Activated T-cell treated with anti-CD3 and anti-CD28 coated beads for 48 hours (primary cell): Measurements from ENCODE around the gene SYNPO2.
A peak's percentile ranks its signal among the peaks of the same experiment; 100 is the strongest.
"Not testable (repeated sequence)": the region's sequence is repeated elsewhere in the genome, so short reads cannot be mapped to it uniquely, and the experiment has no call there.

Experiments
- DNase-seq: peaks from one replicate; pipeline ENCODE4 v3.0.0-alpha.2; 2020; ENCODE audit warnings: low read depth

The SYNPO2 gene

DNA sequence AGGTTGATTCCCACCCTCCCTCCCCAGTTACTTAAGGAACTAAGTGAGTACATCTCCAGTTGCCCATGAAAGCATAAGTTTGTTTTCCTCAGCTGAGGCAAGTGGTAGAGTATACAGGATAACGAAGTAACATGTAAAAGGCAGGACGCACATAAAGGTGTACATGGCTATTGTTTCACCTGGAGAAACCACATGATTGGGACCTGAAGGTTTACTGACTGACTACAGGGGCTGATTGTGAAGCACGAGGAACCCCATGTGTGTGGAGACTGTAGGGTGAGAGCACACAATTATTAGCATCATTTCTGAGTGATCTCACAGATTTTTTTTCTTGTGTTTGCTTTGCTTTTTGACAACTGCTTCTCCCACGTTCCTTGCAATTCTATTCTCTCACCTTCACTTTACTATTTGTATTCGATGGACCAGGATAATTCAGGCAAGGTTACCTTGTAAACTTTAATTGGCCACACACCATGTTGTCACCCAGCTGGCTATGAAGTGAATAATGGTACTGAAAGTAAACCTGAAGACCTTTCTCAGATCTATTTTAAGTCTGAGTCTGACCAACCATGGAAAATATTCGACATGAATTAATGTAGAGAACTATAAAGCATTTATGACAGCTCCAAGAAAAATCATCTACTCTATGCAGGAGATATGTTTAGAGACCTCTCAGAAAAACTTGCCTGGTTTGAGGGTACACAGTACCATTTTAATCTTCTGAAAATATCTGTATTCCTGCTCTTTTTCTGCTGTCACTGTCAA, 144.4 kb downstream of the SYNPO2 start:
- no peak for DNase-seq

DNA sequence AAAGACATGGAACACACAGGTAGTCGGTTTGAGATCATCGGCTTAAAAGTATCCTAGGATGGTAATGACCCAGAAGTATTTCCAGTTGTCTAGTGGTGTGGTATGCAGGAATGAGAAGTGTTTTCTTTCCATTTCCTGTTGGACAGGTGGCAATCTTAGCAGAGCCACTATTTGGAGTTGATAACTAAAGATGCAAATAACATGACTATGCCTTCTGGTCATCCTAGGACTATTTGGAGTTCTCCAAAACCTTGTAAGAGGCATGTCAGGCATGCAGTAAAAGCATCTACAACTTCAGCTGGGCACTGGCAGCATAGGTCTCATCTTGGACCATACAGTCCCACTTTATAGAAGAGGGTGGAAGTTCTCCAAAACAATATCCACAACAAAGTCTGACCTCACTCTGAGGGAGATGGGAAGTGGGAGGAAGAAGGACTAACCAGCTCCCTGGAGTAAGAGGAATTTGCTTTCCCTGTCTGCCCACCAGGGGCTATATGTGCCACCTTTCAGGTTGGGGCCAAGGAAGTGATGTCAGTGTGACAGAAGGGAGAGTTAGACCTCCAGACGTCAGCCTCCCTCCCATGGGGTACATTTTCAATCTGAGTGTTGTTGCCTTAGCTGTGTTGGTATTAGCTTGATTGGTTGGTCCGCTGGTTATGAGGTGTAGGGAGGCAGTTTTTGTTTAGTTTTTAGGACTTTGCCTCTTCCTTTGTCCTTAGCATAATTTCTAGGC, 145.8 kb downstream of the SYNPO2 start:
- no peak for DNase-seq

DNA sequence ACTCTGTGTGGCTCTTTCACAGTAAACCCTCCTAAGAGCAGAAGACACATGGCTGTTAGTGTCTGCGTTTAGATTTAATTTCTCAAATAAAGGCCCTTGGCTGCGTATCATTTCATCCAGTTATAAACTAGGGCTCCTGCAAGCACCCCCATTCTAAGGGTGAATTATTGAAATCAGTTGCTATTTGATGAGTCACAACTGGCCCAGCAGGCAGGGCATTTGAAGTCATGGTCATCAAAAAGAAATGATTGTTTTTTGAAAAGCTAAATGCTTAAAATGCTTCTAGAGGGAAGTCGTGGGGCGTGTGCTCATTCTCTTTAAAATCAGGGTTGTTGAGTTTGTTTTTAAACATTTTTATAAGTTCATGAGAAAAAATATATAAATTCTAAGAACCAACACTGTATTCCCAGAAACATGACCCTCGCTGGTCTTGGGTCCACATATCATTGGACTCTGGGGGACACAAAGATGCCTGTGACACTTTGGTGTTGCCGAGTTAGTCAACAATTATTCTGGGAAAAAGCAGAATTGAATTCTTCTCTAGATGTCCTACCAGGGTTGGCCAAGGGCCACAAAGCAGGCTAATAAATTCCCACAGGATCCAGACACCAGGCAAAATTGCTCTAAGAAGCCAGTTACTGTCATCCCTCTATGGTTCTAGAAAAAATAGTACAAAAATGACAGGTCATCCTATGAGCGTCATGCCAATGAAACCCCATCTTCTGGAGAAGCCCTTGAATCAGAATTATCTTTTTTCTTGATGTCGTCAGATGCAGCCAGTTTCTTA, 147.5 kb downstream of the SYNPO2 start:
- DNase-seq: no peak

DNA sequence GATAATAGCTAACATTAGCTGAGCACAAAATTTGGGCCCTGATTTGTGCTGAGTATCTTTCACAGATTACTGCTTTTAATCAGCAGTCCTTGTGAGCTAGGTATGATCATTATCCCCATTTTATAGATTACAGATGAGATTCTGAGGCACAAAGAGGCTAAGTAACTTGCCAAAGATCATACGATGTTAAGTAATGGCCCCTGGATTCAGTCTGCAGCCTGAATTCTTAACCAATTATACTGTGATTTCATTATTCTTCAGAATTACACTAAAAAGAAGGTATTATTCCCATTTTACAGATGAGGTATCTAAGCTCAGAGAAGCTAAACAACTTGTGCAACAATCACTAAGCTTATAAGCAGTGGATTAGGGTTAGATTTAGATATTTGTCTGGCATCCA, 149.1 kb downstream of the SYNPO2 start:
- no peak for DNase-seq

DNA sequence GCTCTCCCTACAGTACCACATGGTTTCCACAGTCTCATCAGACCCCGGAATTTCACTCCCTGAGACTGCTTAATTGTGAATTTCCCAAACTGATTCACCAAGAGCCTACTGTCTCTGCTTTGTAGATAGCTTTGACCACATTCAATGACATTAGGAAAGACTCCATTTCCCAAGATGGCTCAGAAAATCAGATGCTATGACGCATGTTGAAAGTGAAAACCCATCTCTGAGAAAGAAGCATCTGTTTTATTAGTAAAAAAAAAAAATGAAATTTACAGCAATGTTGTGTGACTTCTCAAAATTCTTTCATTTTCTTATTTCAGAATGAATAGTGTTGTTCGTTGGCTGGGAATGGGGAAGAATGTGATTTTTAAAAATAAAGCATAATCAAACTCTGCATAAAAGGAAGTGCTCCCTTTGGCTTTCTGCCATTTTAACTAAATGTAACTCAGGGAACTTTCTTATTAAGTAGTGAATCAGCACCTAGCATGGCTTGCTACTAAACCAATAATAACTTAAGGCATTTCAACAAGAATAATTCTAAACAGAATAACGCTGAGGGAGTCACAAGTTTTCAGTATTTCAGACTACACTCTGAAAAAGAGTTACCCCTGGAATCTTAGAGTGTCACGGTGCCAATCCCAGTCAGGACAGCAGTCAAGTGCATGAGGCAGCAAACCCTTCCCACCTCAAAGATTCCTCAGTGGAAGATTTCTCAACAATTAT, 149.6 kb downstream of the SYNPO2 start:
- DNase-seq: no peak

DNA sequence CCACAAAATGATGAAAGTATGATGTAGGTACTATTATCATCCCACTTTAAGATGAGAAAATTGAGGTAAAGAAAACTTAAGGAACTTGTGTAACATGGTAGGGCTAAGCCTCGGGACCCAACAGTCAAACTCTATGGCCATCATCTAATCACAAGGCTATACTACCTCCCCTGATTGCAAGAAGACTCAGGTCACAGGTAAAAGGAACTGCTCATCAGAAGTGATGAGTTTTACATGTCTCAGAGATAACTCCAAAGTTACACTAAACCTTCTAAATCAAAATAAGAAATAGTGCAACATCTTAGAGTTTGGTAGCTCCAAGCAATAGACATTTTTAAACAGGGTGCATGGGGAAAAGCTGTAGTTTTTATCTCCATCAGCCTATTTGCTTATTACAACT, 150.5 kb downstream of the SYNPO2 start:
- DNase-seq: no peak

DNA sequence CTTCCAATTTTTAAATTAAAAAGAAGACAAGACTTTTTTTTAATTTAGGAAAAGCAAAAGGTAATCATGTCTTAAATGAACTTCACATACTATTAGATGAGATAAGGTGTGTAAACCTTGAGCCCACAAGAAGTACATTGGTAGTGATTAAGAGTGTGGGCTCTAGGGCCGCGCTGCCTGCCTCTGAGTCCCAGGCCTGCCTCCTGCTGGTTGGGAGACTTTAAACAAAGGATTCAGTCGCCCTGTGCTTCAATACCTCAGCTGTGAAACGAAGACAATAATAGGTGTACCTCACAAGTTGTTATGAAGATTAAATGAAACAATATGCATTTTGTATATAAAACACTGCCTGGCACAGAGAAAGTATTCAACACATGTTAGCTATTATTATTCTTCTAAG, 151.1 kb downstream of the SYNPO2 start:
- no peak for DNase-seq

DNA sequence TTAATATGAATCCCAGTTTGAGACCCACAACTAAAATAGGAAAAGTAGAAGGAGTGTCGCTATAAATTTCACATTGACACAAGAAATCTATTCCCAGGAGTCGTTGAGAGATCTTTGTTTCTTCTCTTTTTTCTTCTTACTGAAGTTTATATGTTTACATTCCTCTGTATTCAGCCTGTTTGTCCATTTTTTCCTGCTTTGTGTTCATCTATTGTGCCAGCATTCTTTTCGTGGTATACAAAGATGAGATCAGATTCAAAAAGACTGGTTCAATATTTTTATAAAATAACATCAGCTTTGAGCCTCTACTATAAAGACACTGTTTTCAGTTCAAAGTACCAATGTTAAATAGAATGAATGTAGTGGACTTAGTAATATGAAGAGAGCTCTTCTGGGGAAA, 151.6 kb downstream of the SYNPO2 start:
- no peak for DNase-seq

DNA sequence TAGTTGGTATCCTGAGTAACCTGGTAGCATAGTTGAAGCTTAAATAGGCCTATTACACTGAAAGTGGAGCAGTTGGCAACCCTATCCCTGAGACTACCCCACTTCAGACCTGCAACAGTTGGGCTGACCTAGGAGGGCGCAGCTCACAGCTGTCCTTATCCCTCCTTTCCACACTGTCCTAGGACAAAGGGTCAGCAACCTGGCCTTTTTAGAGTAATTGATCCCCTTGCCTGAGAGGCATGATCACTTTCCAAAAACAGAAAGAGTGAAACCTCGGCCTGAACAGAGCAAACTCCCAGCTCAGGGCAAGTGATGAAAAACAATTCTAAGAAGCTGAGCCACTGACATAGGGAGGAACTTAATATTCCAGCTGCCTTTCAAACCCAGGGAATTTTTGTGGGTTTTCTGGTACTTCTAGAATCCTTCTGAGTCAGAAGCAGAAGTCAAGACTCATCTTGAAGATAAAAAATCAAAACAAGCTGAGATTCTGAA, 152.1 kb downstream of the SYNPO2 start:
- DNase-seq: no peak

DNA sequence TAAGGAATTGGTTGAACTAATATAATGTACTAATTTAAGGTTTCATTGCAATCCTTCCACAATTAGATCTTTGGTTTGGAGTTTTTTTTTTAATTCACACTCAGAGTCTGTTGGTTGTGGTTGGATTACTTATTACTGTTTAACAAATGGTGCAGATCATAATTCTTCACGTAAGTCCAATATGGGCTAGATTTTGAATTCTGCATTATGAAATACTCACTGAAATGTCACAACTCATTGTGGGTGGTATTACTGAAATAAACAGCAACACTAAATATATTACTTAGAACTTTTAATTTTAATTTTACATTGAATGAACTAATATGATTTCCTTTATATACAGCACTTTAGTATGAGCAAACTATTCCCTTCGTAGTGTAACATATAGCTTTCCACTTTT, 152.7 kb downstream of the SYNPO2 start:
- no peak for DNase-seq

DNA sequence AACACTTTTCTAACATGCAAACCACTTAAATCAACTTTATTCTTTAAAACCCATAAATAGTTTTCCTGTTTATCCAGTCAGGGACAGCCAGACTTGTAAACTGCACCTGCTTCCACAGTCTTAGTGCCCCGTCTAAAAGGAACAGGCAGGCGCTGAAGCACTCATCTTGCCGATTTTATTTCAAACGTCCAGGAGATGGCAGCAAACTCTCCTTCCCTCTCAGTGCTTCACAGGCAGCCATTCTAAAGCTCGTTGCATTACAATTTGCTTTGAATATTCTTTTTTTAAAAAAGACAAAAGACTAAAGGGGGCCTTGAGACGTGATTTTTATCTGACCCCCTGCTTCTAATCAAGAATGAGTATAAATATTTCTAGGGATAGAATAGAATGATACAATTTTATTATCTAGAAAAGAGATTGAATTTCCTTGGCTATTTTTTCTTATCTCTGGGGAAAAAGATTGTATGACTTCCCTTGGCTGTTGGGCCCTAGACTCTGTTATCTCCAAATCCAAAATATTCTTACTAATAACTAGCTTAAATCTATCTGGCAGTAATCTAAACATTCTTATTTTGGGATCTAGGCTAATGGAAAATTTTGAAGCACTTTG, 153.4 kb downstream of the SYNPO2 start:
- peak; percentile 6 for DNase-seq

DNA sequence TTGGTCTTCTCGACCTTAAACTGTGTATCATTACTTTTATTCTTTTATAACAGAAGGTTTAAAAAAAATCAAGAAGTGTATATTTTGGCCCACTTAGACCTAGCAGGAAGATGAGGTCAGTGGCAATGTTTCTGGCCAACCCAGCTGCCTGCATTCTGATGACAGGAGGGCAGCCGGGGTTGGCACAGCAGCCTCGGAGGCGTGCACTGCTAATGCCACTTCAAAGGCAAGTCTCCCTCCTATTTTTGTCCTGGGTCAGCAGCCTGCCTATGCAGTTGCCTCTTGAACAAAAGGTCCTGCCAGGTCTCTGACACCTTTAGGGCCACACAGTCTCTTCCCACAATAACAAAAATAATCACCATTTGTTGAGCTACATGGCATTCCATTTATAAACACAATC, 157.6 kb downstream of the SYNPO2 start:
- DNase-seq: no peak

DNA sequence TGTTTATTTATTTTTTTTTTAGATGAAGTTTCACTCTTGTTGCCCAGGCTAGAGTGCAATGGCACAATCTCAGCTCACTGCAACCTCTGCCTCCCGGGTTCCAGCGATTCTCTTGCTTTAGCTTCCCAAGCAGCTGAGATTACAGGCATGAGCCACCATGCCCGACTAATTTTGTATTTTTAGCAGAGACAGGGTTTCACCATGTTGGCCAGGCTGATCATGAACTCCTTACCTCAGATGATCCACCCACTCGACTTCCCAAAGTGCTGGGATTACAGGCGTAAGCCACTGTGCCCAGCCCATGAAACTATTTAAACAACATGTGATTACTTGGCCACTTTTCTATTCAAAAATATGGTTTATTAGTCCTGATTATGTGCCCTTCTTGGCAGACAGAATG, 158.4 kb downstream of the SYNPO2 start:
- DNase-seq: not testable (repeated sequence)

DNA sequence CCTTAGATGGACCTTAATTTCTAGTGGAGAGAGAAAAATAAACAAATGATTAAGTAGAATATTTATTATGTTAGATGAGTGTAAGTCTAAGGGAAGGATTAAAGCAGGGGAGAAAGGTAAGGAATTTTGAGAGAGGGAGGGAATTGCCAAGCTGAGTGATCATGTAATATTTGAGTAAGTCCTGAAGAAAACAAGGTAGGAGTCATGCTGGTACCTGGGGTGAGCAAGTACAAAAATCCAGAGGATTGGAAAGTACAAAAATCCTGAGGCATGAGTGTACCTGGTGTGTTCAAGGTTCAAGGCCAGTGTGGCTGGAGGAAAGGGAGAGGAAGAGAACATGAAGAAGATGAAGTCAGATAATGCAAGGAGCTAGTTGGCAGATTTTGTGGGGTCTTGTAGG, 159.8 kb downstream of the SYNPO2 start:
- DNase-seq: no peak

DNA sequence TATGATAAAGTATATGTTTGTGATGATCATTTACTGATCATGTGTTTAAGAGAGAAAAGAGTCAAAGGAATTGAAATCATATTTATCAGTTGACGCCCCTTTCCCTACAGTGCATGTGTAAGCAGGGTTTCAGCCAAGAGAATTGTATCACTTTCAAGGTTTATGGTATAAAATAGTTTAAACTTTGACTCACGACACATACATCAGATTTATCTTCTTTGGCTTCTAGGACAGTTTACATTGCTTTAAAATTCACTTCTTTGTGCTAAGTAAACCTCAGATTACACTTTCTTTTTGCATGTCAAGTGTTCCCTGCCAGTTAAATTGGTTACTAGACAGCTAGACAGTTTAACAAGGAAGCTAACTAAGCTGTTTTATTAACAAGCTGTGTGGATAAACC, 160.7 kb downstream of the SYNPO2 start:
- DNase-seq: no peak

DNA sequence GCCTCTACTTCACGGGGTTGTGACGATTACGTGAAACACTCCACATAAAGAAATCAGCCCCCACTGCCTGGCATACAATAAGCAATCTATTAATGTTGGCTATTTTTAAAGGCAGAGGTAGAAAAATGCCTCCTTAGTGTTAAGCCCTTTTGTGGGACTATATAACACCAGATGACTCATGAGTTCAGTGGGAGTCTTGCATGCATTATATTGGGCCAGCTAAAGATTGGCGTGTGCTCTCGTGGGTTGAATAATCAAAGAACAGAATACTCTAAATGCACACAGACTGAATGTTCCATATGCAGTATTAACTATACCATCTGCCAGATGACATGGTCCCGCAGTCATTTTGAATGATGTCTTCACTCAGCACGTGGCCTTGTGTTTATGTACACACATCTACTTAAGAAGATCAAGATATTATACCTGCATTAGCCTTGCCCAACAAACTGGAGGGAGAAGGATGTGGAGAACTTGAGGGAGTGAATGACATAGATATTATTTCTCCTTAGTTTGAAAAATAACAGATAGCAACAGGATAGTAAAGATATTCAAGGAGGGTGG, 162.0 kb downstream of the SYNPO2 start:
- no peak for DNase-seq

DNA sequence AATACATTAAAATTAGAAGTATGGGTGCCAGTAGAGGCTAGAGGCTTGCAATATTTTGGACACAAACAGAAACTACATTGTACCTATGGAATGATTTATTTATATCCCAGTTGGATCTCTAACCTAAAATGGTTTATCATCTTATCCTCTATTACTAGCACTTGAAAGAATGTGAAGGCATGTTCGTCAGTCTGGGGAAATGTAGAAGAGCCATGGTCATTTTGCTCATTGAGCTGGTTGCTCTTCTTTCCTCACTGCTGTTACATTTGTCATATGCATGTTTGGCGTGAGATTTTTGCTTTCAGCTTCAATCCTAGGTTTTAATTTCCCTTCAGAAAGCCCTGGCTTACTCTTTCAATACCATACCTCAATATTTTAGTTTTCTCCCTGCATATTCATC, 164.6 kb downstream of the SYNPO2 start:
- DNase-seq: no peak

DNA sequence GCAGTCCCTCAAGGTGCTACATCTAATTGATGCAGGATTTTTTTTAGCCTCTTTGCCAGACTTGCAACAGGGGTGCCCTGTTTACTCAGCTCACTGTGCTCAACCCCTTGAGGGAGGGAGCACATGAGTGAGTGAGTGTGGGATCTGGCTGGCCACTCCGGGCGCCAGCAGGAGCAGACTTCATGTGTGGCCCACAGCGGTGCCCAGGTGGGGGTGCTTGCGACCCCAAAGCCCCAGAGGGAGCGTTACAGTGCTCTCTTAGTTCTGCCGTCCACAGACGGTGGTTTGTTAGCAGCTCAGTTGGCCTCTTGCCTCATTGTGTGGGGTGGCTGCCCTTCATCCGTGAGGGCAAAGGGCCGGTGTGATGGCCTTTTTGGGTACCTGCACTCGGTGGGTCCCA, 165.3 kb downstream of the SYNPO2 start:
- DNase-seq: no peak

DNA sequence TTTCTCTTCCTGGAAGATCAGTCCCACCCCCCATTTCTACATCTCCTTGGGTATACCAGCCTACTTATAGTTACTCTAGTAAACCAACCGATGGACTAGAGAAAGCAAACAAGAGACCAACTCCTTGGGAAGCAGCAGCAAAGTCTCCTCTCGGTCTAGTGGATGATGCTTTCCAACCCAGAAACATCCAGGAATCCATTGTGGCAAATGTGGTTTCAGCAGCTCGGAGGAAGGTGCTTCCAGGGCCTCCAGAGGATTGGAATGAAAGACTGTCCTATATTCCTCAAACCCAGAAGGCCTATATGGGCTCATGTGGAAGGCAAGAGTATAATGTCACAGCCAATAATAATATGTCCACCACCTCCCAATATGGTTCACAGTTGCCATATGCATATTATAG, 168.8 kb downstream of the SYNPO2 start:
- DNase-seq: no peak

DNA sequence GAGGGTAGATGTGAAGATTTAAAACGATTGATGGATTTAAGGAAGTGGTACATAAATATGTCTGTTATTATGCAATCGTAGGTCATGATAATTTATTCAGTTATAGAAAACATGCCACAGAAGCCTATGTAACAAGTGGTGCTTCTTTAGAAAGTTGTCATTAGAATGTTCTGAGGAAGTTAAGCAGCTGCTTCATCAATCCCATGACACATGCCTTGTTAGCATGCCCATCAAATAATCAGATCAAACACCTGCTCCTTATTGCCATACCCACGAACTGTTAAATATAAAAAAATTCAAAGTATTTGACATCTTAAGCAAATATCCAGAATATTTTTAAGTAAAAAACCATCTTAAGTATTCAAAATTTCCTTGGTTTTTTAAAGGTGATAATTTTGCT, 170.6 kb downstream of the SYNPO2 start:
- DNase-seq: no peak

DNA sequence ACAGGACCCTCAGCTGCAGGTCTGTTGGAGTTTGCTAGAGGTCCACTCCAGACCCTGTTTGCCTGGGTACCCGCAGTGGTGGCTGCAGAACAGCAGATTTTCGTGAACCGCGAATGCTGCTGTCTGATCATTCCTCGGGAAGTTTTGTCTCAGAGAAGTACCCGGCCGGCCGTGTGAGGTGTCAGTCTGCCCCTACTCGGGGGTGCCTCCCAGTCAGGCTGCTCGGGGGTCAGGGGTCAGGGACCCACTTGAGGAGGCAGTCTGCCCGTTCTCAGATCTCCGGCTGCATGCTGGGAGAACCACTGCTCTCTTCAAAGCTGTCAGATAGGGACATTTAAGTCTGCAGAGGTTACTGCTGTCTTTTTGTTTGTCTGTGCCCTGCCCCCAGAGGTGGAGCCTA, 178.5 kb downstream of the SYNPO2 start:
- not testable (repeated sequence) for DNase-seq
